ENCODE measurements around the gene DCST1.

The DCST1 gene

DNA sequence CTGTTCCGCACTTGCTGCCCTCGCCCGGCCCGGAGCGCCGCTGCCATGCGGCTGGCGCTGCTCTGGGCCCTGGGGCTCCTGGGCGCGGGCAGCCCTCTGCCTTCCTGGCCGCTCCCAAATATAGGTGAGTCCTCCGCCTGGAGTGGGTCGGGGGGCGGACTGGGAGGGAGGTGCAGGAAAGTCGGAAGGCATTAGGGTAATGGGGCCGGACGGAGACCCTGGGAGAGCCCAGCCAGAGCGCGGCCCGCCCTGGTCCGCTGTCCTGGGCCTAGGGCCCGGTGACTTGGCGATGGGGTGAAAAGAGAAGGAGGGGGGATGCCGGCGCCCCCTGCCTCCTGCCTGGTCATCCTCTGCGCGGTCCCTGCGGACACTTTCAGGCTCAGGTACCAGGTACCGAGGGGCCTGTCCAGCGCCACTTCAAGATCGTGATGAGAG is 17.7 kb downstream of the DCST1 start:
- no peak for DNase-seq (ENCODE audit: extremely low read depth in 1 of 2, low read depth in 1 of 2)

DNA sequence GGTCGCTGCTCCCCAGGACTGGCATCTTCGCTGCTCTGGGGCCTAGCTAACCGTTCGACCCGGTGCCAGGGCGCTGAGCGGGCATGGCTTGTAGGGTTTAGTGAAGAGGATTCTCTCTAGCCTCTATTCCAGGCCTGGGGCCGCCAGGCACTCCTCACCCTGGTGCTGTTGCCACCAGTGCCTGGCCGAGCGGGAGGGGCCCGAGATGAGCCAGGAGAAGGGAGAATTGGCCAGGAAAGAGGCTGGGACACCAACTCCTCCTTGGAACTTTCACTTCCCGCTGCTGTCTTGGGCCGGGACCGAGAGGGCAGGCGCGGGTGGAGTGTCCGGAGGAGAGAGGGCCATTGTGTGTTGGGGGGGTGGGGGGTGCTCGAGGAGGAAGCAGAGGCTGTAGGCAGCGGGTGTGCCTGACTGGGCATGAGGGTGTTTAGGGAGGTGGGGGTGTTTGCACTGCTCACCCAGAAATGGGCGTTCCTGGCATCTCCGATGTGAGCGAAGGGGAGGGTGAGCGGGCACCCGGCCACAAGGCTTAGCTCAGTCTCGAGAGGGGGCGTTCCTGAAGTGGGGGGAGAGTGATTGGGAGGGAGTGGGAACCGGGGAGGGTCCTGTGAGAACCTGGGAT is 18.3 kb downstream of the DCST1 start:
- DNase-seq (ENCODE audit: extremely low read depth in 1 of 2, low read depth in 1 of 2) = no peak

DNA sequence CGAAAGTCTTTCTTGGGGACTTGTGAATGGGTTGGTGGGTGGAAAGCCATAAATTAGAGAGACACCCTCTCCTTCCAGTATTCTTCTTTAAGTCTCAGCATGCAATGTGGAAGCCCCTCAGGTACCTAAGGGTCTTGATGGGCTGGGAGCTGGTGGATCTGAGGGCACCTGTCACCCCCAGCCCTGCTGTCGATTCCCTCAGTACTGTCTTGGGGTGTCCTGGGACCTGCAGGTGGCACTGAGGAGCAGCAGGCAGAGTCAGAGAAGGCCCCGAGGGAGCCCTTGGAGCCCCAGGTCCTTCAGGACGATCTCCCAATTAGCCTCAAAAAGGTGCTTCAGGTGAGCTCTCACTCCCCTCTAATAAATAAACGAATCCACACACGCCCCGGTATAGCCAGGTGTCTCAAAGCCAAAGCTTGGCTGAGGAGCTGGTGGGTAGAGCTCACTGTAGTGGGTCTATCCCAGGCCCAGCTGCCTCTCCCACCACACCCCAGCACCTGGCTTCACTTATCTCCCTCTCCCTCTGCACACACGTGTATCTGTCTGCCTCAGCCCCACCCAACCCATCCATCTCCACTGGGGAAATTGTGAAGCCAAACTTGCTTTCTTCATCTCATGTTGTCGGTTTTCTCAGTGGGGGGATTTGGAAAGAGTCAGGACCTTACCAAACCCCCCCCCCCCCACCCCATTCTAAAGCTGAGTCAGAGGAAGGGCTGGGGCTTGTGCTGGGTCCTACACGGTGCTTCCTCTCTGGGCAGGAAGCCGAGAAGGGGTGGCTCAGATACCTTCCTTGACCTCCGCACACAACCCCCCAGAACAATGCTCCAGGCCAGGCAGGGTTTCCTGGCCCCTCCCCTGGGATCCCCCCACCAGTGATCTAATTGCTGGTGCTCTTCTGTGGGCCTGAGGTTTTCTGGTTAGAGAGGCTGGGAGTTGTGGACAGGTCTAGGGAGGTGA is 19.1 kb downstream of the DCST1 start:
- no peak for DNase-seq (ENCODE audit: extremely low read depth in 1 of 2, low read depth in 1 of 2)

DNA sequence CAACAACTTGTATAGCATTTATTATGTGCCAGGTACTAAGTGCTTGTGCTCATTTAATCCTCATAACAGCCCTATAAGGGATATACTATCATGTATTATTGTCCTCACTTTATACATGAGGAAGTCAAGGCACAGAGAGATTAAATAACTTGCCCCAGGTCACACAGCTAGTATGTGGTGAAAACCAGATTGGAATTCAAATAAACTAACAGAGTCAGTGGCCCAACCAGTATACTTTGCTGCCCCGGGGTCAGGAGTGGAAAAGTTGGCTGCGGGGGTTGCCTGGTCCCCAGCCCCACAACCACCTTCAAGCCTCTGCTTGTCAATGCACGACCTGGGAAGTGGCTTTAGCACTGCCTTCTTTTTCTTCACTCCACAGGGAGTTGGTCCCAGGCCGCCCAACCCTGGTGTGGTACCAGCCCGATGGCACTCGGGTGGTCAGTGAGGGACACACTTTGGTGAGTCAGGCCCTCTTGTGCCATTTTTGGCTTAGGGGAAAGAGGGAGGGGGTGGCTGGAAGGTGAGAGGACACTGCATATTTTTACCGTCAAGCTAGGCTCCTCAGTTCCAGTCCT is 20.0 kb downstream of the DCST1 start:
- no peak for DNase-seq (ENCODE audit: extremely low read depth in 1 of 2, low read depth in 1 of 2)

DNA sequence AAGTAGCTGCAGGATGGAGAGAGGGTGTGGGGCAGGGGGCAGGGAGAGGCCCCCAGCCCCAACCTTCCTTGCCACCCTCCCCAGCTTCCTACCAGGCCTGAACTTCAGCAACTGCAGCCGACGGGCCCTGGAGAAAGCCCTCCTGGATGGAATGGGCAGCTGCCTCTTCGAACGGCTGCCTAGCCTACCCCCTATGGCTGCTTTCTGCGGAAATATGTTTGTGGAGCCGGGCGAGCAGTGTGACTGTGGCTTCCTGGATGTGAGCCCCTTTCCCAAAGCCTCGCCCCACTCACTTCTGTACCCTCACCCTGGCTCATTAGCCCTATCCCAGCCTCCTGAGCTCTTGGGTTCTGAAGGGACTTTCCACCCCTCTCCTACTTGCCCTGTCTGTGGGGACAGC is 23.5 kb downstream of the DCST1 start:
- DNase-seq (ENCODE audit: extremely low read depth in 1 of 2, low read depth in 1 of 2) = no peak

DNA sequence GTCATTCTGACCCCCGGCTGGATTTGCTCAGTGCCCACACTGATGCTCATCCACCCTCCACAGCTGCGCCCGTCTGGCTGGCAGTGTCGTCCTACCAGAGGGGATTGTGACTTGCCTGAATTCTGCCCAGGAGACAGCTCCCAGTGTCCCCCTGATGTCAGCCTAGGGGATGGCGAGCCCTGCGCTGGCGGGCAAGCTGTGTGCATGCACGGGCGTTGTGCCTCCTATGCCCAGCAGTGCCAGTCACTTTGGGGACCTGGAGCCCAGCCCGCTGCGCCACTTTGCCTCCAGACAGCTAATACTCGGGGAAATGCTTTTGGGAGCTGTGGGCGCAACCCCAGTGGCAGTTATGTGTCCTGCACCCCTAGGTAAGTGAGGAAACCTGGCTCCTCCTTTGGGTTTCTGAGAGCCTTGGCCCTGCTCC is 24.2 kb downstream of the DCST1 start:
- DNase-seq (ENCODE audit: extremely low read depth in 1 of 2, low read depth in 1 of 2) = no peak

DNA sequence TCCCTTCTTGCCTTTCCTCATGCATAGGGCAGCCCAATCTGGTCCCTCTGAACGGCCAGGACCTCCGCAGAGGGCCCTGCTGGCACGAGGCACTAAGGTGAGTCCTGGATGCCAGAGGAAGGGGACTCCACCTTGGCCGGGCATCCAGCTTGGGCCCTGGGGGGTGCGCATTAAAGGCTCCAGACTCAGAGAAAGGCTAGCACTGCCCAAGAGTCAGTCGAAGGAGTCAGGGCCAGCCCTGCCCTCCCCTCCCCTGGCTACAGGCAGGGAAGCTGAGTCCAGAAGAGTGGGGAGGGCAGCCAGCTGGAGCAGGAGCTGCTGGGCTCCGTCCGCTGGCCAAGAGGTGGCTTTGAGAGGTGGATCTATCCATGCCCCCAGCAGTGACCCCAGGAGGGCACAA is 27.1 kb downstream of the DCST1 start:
- no peak for DNase-seq (ENCODE audit: extremely low read depth in 1 of 2, low read depth in 1 of 2)

DNA sequence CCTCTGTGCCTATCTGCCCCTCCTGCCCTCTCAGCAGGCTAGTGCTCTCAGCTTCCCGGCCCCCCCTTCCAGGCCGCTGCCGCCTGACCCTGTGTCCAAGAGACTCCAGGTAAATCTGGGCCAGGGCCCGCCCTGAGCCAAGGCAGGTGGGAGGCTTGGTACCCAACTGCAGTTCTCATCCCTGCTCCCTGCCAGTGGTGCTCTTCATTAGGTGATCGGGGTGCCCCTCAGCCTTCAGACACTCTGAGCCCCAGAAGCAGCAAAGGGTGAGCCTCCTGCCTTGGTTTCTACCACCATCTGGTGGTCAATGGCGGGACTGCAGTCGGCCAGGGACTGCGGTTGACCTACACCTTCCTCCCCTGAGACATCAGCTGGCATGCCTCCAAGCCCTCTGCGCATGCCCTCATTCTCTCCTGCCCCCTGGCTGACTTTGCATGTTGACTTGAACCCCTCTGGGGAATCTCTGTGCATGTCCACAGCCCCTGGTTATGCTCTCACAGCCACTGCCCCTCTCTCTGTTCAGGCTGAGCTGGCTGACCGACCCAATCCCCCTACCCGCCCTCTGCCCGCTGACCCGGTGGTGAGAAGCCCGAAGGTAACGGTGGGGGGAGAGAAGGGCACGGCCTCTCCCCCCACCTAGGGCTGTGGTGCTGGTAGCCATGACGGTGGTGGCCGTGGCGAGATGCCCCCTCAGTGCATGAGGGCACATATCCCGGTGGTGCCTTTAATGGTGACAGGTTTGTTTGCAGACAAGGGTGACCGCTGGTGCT is 27.9 kb downstream of the DCST1 start:
- DNase-seq (ENCODE audit: extremely low read depth in 1 of 2, low read depth in 1 of 2) = peak; percentile 88

DNA sequence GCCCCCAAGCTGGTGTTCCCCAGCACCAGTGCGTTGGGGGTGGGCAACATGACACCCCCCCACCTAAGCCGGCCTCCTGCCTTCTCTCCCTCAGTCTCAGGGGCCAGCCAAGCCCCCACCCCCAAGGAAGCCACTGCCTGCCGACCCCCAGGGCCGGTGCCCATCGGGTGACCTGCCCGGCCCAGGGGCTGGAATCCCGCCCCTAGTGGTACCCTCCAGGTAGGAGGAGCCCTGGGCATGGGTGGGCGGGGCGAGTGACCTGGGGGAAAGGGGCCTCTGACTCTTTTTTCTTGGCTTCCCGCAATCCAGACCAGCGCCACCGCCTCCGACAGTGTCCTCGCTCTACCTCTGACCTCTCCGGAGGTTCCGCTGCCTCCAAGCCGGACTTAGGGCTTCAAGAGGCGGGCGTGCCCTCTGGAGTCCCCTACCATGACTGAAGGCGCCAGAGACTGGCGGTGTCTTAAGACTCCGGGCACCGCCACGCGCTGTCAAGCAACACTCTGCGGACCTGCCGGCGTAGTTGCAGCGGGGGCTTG is 28.6 kb downstream of the DCST1 start:
- no peak for DNase-seq (ENCODE audit: extremely low read depth in 1 of 2, low read depth in 1 of 2)

DNA sequence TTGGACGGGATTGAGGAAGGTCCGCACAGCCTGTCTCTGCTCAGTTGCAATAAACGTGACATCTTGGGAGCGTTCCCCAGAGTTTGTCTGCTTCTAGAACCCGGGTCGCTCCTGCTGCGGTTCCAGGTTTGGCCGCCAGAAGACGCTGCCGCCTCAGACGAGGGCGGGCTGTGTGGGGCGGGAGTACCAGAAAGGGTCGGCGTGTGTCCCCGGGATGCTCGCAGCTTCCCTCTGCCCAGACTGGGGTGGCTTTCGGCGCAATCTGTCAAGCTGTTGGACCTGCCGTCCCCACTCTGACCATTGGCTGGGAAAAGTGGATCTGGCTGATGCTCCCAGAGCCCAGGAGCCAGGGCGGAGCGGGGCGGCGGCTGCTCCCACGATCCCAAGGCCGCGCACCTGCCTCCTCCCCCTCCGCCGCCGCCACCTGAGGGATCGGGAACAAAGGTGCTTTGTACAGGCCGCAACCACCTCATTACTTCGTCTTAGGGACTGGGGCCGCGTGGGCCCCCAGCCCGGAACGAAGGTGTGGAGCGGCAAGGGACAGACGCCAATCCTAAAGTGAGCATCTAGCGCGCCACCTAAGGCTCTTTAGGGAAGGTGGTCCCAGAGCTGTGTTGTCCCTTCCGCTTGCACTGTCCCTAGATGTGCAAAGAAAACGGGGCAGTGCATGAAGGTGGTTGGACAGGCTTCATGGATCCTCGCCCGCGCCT is 29.2 kb downstream of the DCST1 start:
- peak; percentile 56 to 61 for DNase-seq (ENCODE audit: extremely low read depth in 1 of 2, low read depth in 1 of 2)

DNA sequence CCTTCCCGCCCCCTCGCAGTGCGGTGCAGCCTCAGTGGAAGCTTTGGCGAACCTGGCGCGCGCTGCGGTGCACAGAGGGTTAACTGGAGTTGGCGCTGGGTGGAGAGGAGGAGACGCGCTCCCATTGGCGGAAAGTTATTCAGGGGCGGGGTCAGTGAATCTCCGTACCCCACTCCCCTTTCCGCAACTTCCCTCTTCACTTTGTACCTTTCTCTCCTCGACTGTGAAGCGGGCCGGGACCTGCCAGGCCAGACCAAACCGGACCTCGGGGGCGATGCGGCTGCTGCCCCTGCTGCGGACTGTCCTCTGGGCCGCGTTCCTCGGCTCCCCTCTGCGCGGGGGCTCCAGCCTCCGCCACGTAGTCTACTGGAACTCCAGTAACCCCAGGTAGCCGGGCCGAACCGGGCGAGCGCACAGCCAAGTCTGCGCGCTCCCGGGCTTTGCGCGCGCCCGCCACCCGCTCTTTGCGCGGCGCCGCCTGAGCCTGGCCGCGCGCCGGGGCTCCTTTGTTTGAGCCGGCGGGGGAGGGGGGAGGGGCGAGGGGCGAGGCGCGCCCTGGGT is 30.0 kb downstream of the DCST1 start, which contains the start of gene EFNA4:
EFNA4 (plus strand) TSS at position 191 of the 561 bp plus-strand sequence; CDS start at position 275, 84 bp downstream.
- peak; percentile 51 to 74 for DNase-seq (ENCODE audit: extremely low read depth in 1 of 2, low read depth in 1 of 2)

DNA sequence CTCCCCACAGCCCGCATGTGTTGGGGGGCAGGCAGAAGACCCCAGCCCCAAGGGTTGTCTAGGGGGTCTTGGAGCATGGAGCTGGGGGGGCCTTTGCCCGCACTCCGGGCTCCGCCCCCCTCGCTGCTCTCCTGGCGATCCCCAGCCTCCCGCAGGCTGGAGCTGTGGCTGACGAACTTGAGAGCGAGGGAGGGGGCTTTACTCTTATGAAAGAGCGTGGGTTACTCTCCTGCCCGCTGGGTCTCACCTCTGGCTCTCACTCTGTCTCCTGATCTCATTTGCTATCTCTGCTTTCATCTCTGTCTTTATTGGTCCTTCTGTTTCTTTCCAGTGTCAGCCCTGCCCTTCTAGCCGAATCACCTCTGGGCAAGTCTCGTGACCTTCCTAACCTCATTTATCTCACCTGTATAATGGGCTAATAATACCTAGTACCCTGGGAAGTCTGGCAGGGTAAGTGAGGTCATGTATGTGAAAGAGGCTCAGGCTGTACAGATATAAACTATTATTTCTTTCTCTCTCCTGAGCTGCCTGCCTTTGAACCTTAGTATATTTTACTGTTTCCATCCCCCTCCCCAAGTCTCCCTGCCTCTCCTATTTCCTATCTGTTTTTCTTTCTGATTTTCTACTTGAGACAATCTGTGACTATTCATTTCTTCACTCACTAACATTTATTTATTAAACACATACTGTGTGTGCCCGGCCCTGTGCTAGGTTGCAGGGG is 30.6 kb downstream of the DCST1 start:
- no peak for DNase-seq (ENCODE audit: extremely low read depth in 1 of 2, low read depth in 1 of 2)

DNA sequence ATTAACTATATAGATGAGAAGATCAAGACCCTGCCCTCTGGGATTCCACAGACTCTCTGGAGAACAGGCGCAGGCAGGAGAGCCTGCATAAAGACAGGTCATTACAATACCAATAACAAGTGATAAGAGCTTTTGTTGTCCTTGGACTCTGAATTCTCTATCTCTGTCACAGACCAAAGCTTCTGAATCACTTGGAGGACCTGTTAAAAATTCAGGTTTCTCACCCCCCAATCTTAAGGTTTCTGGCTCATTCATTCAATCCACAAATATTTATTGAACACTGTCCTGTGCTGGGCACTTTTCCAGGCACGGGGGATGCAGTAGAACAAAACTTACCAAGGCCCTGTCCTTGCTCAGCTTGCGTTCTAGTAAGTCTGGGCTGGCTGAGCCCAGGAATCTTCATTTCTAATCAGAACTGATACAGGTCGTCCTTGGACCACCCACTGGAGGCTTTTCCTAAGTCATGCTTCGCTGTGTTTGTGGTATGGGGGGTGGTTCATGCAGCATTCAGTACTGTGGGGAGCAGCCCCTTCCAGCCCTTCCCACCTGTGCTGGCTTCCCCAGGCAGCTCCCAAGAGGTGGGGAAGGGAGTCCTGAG is 31.3 kb downstream of the DCST1 start:
- DNase-seq (ENCODE audit: extremely low read depth in 1 of 2, low read depth in 1 of 2) = no peak

DNA sequence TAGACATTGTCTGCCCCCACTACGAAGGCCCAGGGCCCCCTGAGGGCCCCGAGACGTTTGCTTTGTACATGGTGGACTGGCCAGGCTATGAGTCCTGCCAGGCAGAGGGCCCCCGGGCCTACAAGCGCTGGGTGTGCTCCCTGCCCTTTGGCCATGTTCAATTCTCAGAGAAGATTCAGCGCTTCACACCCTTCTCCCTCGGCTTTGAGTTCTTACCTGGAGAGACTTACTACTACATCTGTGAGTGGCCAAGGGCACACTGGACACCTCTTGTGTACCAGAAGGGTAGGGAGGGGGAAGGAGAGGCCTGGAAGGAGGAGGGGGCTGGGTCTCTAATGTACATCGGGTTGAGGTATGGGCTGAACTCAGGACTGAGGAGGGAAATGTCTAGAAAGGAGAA is 33.2 kb downstream of the DCST1 start:
- DNase-seq (ENCODE audit: extremely low read depth in 1 of 2, low read depth in 1 of 2) = no peak

DNA sequence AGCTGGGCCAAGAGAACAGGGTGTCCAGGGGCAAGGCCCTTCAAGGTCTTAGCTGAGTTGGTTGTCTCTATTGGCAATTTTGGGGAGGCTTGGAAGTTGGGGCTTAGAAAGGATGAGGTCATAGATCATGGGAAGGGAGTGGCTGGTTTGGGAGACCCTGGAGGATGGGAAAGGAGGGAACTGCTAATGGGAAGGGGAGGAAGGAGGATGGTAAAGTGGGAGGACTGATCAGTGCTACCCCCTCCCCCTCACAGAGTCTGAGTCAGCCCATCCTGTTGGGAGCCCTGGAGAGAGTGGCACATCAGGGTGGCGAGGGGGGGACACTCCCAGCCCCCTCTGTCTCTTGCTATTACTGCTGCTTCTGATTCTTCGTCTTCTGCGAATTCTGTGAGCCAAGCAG is 35.0 kb downstream of the DCST1 start:
- DNase-seq (ENCODE audit: extremely low read depth in 1 of 2, low read depth in 1 of 2) = no peak

DNA sequence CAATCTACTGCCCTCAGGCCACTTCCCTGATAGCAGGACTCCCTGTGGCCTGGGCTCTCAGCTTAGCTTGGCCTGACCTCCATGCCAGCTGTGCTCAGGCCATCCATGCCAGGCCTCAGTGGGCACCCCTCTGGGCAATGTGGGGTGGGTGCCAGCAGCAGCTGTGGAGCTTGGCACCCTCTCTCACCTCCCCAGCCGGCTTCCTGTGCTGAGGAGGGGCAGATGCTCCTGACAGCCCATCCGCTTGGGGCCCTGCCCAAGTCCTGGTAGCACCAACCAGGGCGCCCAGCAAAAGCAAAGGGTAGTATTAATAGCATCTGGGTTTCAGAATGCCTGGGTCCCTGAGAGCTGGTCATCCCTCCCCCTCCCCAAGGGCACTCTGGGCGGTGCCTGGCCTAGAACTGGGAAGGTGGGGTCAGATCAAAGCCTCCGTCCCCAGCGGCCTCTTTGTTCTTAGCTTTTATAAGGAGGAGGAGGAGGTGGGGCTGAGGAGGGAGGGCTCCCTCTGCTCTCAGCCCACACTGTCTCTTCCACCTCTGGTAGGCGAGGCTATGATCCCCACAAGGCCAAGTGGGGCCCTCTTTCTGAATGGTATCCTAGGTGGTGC is 36.0 kb downstream of the DCST1 start:
- DNase-seq (ENCODE audit: extremely low read depth in 1 of 2, low read depth in 1 of 2) = no peak

DNA sequence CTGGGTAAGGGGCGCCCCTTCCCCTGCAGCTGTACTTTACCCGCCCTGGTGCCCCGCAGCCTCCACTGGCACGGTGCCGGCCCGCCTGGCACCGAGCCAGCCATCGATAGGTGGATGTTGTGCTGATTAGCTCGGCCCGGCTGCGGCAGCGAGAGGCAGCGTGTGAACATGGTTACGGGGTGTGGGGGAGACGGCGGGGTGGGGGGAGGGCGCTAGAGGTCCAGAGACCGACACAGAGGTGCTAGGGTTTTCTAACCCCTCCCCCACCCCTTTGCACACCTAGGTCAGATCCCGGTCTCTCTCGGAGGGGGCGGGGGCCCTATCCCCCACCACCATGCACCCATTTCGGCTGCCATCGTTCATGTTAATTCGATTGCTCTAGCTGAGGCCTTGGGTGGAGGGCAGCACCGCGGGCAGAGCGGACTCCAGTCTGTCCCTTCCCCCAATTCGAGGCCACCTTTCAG is 36.6 kb downstream of the DCST1 start:
- DNase-seq (ENCODE audit: extremely low read depth in 1 of 2, low read depth in 1 of 2) = no peak
